AG04450 (cell line): ENCODE results near the gene APOOL. TPM values are rescaled to one million over a fixed set of nuclear protein-coding genes. Genes with fewer than 3 reads are reported as not detected.

Source experiments
- CTCF ChIA-PET: fragments of 300-600, 350-600 bp; formaldehyde crosslinking; extraction: SDS; loops from one replicate; lab custom pipeline; 2022; ENCODE audit warnings: antibody characterized with exemption, inconsistent platforms; lab: Charles Lee
- POLR2A ChIA-PET: fragments of 350-600 bp; formaldehyde crosslinking; extraction: SDS; loops from one replicate; lab custom pipeline; 2021; ENCODE audit warnings: antibody characterized with exemption, inconsistent platforms; lab: Yijun Ruan, JAX
- DNase-seq: peaks from one replicate; pipeline ENCODE4 v3.0.0-alpha.2; 2011; ENCODE audit warnings: low read depth, low spot score
- H3K27ac ChIP-seq: one replicate; pipeline ENCODE4 v1.5.1; 2012; ENCODE audit warnings: low read depth, low read length, control low read depth
- H3K27me3 ChIP-seq: one replicate; pipeline ENCODE4 v1.6.0; 2012; ENCODE audit warnings: low read length; ENCODE audit not compliant: control insufficient read depth, insufficient read depth
- H3K4me3 ChIP-seq: 2 replicates; pipeline ENCODE4 v1.5.1; 2011; ENCODE audit warnings: mild to moderate bottlenecking, low read depth, low read length, control low read depth
- H3K9me3 ChIP-seq: 2 replicates; pipeline ENCODE4 v1.5.1; 2012; ENCODE audit warnings: low read length; ENCODE audit not compliant: control insufficient read depth, insufficient read depth
- CTCF ChIP-seq: IDR thresholded peaks from 2 replicates; pipeline ENCODE4 v1.5.1; 2011; ENCODE audit warnings: low read depth, low read length, control low read depth, inconsistent platforms
- polyA plus RNA-seq: library from polyadenylated mRNA; depleted of rRNA; stranded (reverse); fragments of >200 nt; gene quantifications from 2 replicates; pipeline ENCODE4 v1.2.3, GENCODE V29; 2011

APOOL gene
- polyA plus RNA-seq, 1 experiment, result 6.5 TPM

DNA sequence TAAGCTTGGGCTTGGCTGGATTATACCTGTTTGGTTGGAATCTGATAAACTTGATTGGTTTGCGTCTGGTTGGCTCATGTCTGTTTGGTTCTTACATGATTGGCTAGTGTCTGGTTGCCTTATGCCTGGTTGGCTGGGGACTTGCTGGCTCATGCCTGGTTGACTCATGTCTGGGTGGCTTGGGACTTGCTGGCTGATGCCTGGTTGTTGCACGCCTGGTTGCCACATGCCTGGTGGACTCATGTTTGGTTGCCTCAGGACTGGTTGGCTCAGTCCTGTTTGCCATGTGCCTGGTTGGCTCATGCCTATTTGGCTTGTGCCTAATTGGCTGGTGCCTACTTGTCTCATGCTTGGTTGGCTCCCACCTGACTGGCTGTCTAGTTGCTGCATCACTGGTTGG is 104.5 kb downstream of the APOOL start:
- ChIA-PET CTCF (no interaction called here), POLR2A (no interaction called here)
- DNase-seq, result no peak
- Histone ChIP-seq H3K9me3 (no peaks in the 10 kb centered on the region), H3K4me3 (no peak overlapping the region), H3K27ac (no peak overlapping the region), H3K27me3 (no peaks in the 10 kb centered on the region)
- TF ChIP-seq CTCF, result no peak

DNA sequence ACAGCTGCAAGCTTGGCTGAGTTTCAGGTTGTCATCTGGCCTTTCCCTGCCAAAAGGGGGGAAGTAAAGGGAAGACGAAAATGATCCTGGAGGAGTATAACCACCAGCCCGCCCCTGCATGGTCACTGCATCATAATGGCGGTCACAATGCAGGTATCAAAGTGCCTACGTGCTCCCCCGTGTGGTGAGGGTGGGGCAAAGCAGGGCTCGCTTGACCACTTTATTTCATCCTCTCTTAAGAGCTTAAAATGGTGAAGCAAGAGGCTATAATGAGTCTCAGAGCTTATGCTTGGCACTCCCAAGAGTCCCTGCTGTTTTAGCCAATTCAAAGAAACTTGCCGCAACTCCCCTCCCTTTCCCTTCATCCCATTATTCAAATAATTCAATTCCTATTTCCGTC is 105.6 kb downstream of the APOOL start:
- H3K9me3 ChIP-seq, result no peaks in the 10 kb centered on the region
- H3K27ac ChIP-seq, result no peak overlapping the region
- no peaks in the 10 kb centered on the region for H3K27me3 ChIP-seq
- no peak for DNase-seq
- TF ChIP-seq CTCF, result peak; percentile 19; the same call in 1 of the 2 replicates
- ChIA-PET CTCF (interaction anchor here (0.7 kb wide), 1 partner anchor 16 kb away, joined by 3 read pairs; no protein-coding TSS in a partner anchor), POLR2A (no interaction called here)
- H3K4me3 ChIP-seq, result no peak overlapping the region

DNA sequence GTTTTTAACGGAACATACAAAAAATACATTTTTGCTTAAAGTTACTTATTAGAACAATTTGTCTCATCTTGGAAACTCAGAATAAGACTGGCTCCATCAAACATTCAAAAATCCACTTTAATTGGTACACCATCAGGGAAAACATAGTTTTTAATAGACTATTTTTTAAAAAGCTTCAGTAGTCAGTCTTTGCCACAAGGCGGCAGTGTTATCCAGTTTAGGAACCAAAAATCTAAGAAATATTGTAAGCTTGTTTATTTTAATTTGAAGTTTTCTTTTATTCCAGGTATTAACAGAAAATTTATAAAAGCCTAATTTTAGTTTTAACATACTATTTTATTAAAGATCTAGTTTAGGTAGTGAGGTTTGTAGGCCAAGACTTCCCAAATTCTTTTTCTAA is 107.7 kb downstream of the APOOL start:
- peak; percentile 65 for TF ChIP-seq CTCF
- Histone ChIP-seq H3K27me3 (no peaks in the 10 kb centered on the region), H3K9me3 (no peaks in the 10 kb centered on the region), H3K4me3 (no peak overlapping the region), H3K27ac (no peak overlapping the region)
- no peak for DNase-seq
- ChIA-PET POLR2A (no interaction called here), CTCF (interaction anchor here (0.7 to 3.0 kb wide), 6 partner anchors 9 to 434 kb away, joined by 3 to 30 read pairs (median 4); no protein-coding TSS in a partner anchor)

DNA sequence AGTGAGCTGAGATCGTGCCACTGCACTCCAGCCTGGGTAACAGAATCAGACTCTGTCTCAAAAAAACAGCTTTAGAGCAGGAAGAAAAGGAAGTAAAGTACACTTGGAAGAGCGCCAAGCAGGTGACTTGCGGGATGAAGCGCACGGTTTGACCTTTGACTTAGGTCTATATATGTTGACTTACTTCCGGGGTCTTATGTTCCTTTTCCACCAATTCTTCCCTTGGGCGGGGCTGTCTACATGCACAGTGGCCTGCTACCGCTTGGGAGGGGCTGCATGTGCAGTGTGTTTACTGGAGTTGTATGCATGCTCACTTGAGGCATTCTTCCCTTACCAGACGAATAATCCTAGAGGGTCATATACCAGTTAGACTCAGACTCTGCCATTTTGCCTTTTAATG is 108.6 kb downstream of the APOOL start:
- no peak overlapping the region for H3K4me3 ChIP-seq
- no peak for DNase-seq
- no peak overlapping the region for H3K27ac ChIP-seq
- TF ChIP-seq CTCF, result no peak
- H3K27me3 ChIP-seq, result no peaks in the 10 kb centered on the region
- no peaks in the 10 kb centered on the region for H3K9me3 ChIP-seq
- ChIA-PET CTCF (interaction anchor here (0.8 to 3.0 kb wide), 5 partner anchors 8 to 433 kb away, joined by 3 to 30 read pairs (median 5); no protein-coding TSS in a partner anchor), POLR2A (no interaction called here)

- H3K27me3 ChIP-seq, result no peaks in the 10 kb centered on the region
- ChIA-PET POLR2A (no interaction called here), CTCF (interaction anchor here (0.9 to 1.8 kb wide), 2 partner anchors 29 to 431 kb away, joined by 3 to 6 read pairs; no protein-coding TSS in a partner anchor)
- no peak overlapping the region for H3K4me3 ChIP-seq
- H3K9me3 ChIP-seq, result no peaks in the 10 kb centered on the region
- TF ChIP-seq CTCF, result no peak
- H3K27ac ChIP-seq, result no peak overlapping the region
- no peak for DNase-seq
These were observed 110.1 kb downstream of the APOOL start for GRCh38 chrX:85113746-85114145.
